ENCODE results near the gene SH3BP1.

Gene SH3BP1

DNA sequence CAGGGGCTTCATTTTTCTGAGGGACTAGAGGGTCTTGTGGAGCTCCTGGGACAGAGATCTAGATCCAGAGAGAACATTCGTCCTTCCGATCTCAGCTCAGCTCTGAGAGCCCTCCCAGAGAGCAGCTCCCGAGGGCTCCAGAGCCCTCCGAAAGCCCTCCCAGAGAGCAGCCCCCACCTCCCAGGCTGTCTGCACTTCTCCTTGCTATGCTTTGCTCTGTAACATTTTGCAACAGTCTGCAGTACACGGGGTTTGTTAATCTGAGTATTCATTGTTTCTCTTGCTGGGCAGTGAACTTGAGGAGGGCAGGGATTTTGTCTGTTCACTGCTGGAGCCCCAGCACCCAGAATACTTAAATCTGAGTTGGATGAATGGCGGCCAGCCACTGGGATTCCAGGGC is 28.3 kb upstream of the SH3BP1 start:
- no peak for DNase-seq

- no peak for DNase-seq
Measured at GRCh38 chr22:37616201-37617083, 23.0 kb upstream of the SH3BP1 start.

- no peak for DNase-seq
Measured at GRCh38 chr22:37617431-37617830, 22.0 kb upstream of the SH3BP1 start.

DNA sequence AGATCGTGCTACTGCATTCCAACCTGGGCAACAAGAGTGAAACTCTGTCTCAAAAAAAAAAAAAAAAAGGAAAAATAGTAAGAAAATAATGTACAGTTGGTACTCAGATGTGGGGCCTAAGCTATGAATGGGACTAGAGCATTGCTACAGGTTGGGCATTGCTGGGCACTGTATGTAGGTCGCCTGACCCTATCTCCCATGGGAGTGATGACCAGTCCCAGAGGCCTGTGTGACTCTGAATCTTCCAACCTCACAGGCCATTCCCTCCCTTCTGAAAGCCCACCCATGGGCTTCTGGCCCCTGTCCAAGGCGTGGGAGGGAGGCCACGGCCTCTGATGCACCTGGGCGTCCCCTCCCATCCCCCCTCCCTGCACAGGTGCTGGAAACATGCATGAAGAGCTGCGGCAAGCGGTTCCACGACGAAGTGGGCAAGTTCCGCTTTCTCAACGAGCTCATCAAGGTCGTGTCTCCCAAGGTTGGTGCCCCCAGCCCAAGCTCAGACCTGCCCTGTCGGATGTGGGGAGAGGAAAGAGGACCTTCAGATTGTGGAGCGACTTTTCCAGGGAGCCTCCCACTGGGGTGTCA is 21.3 kb upstream of the SH3BP1 start:
- DNase-seq = no peak

GRCh38 chr22:37618674-37619073 is 20.8 kb upstream of the SH3BP1 start:
- DNase-seq = no peak

DNA sequence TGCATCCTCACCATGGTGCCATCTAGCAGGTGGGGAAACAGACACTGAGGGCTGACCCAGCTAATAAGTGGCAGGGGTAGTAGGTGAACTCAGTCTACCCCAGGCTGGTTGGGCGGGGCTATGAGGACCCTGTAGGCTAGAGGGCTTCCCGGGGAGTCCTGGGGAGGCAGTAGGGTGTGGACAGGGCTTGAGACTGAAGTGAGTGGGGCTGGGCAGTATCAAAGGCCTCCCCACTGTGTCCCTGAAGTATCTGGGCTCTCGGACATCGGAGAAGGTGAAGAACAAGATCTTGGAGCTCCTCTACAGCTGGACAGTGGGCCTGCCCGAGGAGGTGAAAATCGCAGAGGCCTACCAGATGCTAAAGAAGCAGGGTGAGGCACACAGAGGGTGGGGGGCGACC is 19.5 kb upstream of the SH3BP1 start:
- DNase-seq = no peak

DNA sequence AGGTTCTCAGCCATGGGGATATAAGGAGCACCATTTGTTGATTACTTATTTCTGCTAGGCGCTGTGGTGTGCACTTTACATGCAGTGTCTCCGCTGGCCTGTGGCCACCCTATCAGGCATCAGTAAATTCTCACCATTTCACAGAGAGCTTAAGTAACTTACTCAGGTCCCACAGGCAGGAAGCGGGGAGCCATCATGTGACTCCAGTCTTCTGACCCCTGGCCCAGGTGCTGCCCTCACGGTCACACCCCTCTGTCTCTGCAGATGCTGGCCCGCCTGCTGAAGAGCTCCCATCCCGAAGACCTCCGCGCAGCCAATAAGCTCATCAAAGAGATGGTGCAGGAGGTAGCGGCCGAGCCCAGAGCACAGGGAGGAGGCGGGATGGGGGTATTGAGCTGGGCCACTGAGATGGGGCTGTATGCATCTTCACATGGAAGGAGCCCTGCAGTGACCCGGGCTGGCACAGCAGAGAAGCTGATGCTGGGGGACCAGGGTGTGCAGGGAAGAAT is 18.1 kb upstream of the SH3BP1 start:
- no peak for DNase-seq

- peak; percentile 55 for DNase-seq
Measured at GRCh38 chr22:37623075-37624016, 16.1 kb upstream of the SH3BP1 start.

- DNase-seq = no peak
Measured at GRCh38 chr22:37624017-37624365, 15.5 kb upstream of the SH3BP1 start.

DNA sequence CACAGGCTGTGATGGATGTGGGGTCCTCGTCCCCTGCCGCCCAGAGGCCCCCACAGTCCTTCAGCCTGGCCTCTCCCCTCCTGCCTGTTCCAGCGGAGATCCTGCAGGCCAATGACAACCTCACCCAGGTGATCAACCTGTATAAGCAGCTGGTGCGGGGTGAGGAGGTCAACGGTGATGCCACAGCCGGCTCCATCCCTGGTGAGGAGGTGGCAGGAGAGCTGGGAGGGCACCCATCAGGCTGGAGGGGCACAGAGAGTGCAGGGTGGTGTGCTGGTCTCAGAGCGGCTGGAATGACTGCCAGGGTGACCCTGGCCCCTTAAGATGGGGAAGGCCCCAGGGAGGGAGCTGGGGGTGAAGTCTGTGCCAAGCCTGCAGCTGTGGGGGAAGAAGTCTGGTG is 14.6 kb upstream of the SH3BP1 start:
- DNase-seq = no peak

DNA sequence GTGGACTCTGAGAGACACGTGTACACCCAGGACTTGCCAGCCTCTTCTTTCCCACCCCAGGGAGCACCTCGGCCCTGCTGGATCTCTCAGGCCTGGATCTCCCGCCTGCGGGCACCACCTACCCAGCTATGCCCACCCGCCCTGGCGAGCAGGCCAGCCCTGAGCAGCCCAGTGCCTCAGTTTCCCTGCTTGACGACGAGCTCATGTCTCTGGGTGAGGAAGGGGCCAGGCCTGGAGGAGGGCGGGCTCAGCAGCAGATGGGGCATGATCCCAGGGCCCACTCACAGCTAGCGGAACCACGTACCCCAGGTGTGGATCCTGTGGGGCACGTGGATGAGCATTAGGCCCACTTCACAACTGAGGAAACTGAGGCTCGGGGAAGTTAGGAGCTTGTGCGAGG is 13.7 kb upstream of the SH3BP1 start:
- DNase-seq = no peak

DNA sequence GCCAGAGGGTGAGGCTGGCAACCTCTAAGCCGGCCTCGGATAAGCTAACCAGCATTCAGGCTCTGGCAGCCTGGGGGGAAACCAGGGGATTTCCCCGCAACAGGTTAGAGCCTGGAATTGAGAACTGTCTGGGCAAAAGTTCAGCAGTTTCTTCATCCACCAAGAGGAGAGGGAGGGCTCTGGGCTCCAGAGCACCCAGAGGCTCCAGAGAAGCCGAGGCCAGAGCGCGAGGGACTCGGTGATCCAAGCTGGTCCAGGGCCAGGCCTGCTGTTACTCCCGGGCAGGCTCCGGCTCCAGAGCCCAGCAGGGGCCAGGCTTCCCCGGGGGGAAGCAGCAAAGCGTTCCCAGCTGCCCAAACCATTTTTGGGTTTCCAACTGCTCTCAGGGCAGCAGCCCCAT is 13.3 kb upstream of the SH3BP1 start:
- no peak for DNase-seq

GRCh38 chr22:37626556-37627075 is 12.9 kb upstream of the SH3BP1 start:
- DNase-seq = no peak

GRCh38 chr22:37627121-37627520 is 12.3 kb upstream of the SH3BP1 start:
- no peak for DNase-seq

GRCh38 chr22:37627545-37627944 is 11.9 kb upstream of the SH3BP1 start:
- no peak for DNase-seq

- no peak for DNase-seq
Measured at GRCh38 chr22:37628830-37629229, 10.6 kb upstream of the SH3BP1 start.

DNA sequence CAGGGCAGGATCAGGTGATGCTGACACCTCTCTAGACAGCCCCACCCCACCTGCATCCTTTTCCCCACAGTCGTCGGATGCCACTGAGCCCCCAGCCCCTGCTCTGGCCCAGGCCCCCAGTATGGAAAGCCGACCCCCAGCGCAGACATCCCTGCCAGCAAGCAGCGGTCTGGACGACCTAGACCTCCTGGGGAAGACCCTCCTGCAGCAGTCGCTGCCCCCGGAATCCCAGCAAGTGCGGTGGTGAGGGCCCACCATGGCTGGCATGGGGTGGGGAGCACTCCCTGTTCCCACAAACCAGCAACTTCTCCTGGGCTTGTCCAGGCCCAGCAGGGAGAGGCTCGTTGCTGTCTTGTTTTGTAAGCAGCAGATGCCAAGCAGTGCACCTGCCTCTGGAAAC is 9.5 kb upstream of the SH3BP1 start:
- no peak for DNase-seq

DNA sequence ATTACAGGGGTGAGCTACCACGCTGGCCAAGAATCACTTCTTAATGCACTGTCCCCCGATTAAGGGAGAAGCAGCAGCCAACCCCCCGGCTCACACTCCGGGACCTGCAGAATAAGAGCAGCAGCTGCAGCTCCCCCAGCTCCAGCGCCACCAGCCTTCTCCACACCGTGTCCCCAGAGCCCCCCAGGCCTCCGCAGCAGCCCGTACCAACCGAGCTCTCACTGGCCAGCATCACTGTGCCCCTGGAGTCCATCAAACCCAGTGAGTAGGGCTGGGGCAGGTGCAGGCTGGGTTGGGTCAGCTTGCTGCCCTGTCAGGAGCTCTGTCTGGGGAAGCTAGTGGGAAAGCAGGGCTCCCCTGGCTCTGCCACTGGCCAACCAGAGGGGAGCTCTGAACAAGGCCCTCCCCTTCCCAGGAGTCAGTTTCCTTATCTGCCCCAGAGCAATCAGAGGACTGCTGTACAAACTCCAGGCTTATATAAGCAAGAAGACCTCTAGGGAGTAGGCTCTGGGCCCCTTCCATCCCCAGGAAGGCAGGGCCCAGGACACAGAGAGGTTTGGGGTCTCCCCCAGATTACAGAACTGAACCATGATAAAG is 8.5 kb upstream of the SH3BP1 start:
- DNase-seq = no peak

DNA sequence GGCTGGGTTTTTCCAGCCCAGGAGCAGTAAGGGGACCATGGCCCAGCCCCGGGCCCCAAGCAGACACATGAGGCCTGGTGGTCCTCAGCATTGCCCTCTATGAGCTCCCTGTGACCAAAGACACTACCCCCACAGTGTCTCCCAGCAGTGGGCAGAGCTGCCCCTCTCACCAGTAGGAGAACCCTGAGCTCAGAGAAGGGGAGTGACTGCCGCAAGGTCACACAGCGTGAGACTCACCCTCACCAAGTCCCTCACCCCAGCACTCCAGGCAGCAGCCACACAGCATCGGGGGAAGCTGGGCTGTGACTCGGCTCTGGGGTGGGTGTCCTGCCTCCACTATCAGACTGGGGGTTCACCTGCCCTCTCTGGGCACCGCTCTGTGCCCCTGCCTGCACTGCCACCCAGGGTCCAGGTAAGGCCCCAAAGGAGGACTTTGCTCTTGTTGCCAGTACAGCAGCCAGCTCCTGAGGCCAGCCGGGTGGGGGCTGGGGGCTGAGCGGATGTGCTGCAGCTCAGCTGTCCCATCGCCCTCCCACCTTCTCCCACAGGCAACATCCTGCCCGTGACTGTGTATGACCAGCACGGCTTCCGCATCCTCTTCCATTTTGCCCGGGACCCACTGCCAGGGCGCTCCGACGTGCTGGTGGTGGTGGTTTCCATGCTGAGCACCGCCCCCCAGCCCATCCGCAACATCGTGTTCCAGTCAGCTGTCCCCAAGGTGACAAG is 7.9 kb upstream of the SH3BP1 start:
- no peak for DNase-seq

GRCh38 chr22:37632174-37633088 is 7.0 kb upstream of the SH3BP1 start:
- DNase-seq = no peak
